Transverse colon (tissue), 4 donors: ENCODE results near the gene IPO8.
"Not testable (repeated sequence)": the region's sequence is repeated elsewhere in the genome, so short reads cannot be mapped to it uniquely, and the experiment has no call there.

Experiments used
- EP300 ChIP-seq: sonication (generic); formaldehyde crosslinking; IDR thresholded peaks from one replicate; pipeline ENCODE4 v1.6.1; 2017; ENCODE audit warnings: antibody characterized with exemption, low read depth
- POLR2A ChIP-seq: fragments of 450-650 bp; IDR thresholded peaks from one replicate; pipeline ENCODE4 v1.6.1; 2016; ENCODE audit warnings: antibody characterized with exemption, mild to moderate bottlenecking, moderate library complexity
- POLR2AphosphoS5 ChIP-seq, 3 donors: sonication (generic); formaldehyde crosslinking; IDR thresholded peaks; one replicate each; pipeline ENCODE4 v1.6.1; 2016; ENCODE audit warnings: antibody characterized with exemption in 3 of 3
- TF ChIP-seq, protein P1 (sequence below), 5 experiments: fragments of 200-600 bp in 3 of 5; fragments of 450-650 bp in 2 of 5; sonication (generic) in 3 of 5; IDR thresholded peaks; 1 replicate in 2 of 5; 2 replicates in 3 of 5; pipeline ENCODE4 v1.5.1; 2016 to 2017; ENCODE audit warnings: antibody characterized with exemption in 5 of 5, inconsistent platforms in 3 of 5, mild to moderate bottlenecking in 2 of 5, moderate library complexity in 1 of 5

DNA sequence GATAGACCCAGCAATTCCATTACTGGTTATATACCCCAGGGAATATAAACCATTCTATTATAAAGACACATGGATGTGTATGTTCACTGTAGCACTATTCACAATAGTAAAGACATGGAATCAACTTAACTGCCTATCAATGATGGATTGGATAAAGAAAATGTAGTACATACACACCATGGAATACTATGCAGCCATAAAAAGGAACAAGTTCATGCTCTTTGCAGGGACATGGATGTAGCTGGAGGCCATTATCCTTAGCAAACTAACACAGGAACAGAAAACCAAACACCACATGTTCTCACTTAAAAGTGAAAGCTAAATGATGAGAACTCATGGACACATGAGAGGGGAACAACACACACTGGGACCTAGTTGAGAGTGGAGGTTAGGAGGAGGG lies 85.8 kb downstream of the IPO8 start:
- TF ChIP-seq POLR2A; POLR2AphosphoS5 (IDR thresholded peaks at IDR 0.05); EP300: not testable (repeated sequence)
- TF ChIP-seq, protein P1, sequence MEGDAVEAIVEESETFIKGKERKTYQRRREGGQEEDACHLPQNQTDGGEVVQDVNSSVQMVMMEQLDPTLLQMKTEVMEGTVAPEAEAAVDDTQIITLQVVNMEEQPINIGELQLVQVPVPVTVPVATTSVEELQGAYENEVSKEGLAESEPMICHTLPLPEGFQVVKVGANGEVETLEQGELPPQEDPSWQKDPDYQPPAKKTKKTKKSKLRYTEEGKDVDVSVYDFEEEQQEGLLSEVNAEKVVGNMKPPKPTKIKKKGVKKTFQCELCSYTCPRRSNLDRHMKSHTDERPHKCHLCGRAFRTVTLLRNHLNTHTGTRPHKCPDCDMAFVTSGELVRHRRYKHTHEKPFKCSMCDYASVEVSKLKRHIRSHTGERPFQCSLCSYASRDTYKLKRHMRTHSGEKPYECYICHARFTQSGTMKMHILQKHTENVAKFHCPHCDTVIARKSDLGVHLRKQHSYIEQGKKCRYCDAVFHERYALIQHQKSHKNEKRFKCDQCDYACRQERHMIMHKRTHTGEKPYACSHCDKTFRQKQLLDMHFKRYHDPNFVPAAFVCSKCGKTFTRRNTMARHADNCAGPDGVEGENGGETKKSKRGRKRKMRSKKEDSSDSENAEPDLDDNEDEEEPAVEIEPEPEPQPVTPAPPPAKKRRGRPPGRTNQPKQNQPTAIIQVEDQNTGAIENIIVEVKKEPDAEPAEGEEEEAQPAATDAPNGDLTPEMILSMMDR (IDR thresholded peaks at IDR 0.05) = not testable (repeated sequence)
